ENCODE results near the gene AMBP.

- TF ChIP-seq RAD21 (IDR thresholded peaks at IDR 0.05; ENCODE audit: low read depth) (no peak), CEBPB (IDR thresholded peaks at IDR 0.05) (no peak), TCF12 (IDR thresholded peaks at IDR 0.05; ENCODE audit: low read depth) (no peak), EP300 (IDR thresholded peaks at IDR 0.05; ENCODE audit: borderline replicate concordance) (no peak)
- TF ChIP-seq, protein P1, sequence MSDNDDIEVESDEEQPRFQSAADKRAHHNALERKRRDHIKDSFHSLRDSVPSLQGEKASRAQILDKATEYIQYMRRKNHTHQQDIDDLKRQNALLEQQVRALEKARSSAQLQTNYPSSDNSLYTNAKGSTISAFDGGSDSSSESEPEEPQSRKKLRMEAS (IDR thresholded peaks at IDR 0.05), result no peak
Observed at GRCh38 chr9:114071197-114071795, 6.8 kb downstream of the AMBP start.

Measured in Ishikawa (cell line).